COLO668 (cell line): ENCODE measurements around the gene PDGFC.
A peak's percentile ranks its signal among the peaks of the same experiment; 100 is the strongest.

ENCODE experiments used
- DNase-seq: peaks from one replicate; lab custom pipeline; 2025; ENCODE audit not compliant: unreplicated experiment; lab: John Stamatoyannopoulos, UW

The PDGFC gene

GRCh38 chr4:156971676-156972378, at the start of gene PDGFC:
Gene PDGFC (minus strand): TSS chr4:156971799. CDS start chr4:156970903, 896 bp downstream.
- peak; percentile 71 for DNase-seq

- no peak for DNase-seq
These were observed 49.3 kb upstream of the PDGFC start for GRCh38 chr4:157020882-157021281.

GRCh38 chr4:157018920-157019490, 47.4 kb upstream of the PDGFC start:
- DNase-seq: no peak

- no peak for DNase-seq
These were observed 43.3 kb upstream of the PDGFC start for GRCh38 chr4:157014621-157015591.

GRCh38 chr4:157013656-157014055, 42.1 kb upstream of the PDGFC start:
- no peak for DNase-seq

- no peak for DNase-seq
These were observed 41.2 kb upstream of the PDGFC start for GRCh38 chr4:157012781-157013180.

GRCh38 chr4:157012296-157012695, 40.7 kb upstream of the PDGFC start:
- DNase-seq: no peak

GRCh38 chr4:157010630-157011029, 39.0 kb upstream of the PDGFC start:
- no peak for DNase-seq

- no peak for DNase-seq
These were observed 34.2 kb upstream of the PDGFC start for GRCh38 chr4:157005831-157006230.

- no peak for DNase-seq
These were observed 33.6 kb upstream of the PDGFC start for GRCh38 chr4:157005193-157005592.

- DNase-seq: no peak
These were observed 32.9 kb upstream of the PDGFC start for GRCh38 chr4:157004279-157005161.

- peak; percentile 9 for DNase-seq
These were observed 27.5 kb upstream of the PDGFC start for GRCh38 chr4:156999175-156999517.

- no peak for DNase-seq
These were observed 27.0 kb upstream of the PDGFC start for GRCh38 chr4:156998500-156999174.

GRCh38 chr4:156992943-156993342, 21.3 kb upstream of the PDGFC start:
- DNase-seq: no peak

- no peak for DNase-seq
These were observed 19.6 kb upstream of the PDGFC start for GRCh38 chr4:156991161-156991560.

GRCh38 chr4:156983366-156983765, 11.8 kb upstream of the PDGFC start:
- no peak for DNase-seq

- no peak for DNase-seq
These were observed 9.7 kb upstream of the PDGFC start for GRCh38 chr4:156981262-156981769.

- DNase-seq: no peak
These were observed 6.0 kb upstream of the PDGFC start for GRCh38 chr4:156977435-156978160.

GRCh38 chr4:156976147-156976546, 4.5 kb upstream of the PDGFC start:
- no peak for DNase-seq
